Stimulated activated CD8-positive, alpha-beta memory T cell treated with anti-CD3 and anti-CD28 coated beads, Interleukin-4, amount 100 ng/mL, for 24 hours (primary cell): ENCODE results near the gene ALKBH3.

Source experiments
- DNase-seq: peaks from one replicate; pipeline ENCODE4 v3.0.0-alpha.2; 2020; ENCODE audit warnings: low read depth

The ALKBH3 gene

GRCh38 chr11:43922744-43923405 is 42.2 kb downstream of the ALKBH3 start:
- no peak for DNase-seq

GRCh38 chr11:43923406-43924111 is 42.9 kb downstream of the ALKBH3 start:
- DNase-seq = no peak

- DNase-seq = no peak
Measured at GRCh38 chr11:43924112-43924855, 43.7 kb downstream of the ALKBH3 start.

GRCh38 chr11:43925063-43925931 is 44.7 kb downstream of the ALKBH3 start:
- DNase-seq = no peak

- DNase-seq = no peak
Measured at GRCh38 chr11:43925932-43926505, 45.4 kb downstream of the ALKBH3 start.

- no peak for DNase-seq
Measured at GRCh38 chr11:43927070-43927469, 46.4 kb downstream of the ALKBH3 start.

GRCh38 chr11:43927925-43928707 is 47.5 kb downstream of the ALKBH3 start:
- no peak for DNase-seq

GRCh38 chr11:43928721-43929120 is 48.1 kb downstream of the ALKBH3 start:
- no peak for DNase-seq

GRCh38 chr11:43930868-43931716 is 50.5 kb downstream of the ALKBH3 start:
- DNase-seq = no peak

GRCh38 chr11:43931717-43932039 is 51.0 kb downstream of the ALKBH3 start:
- no peak for DNase-seq

GRCh38 chr11:43933226-43933607 is 52.6 kb downstream of the ALKBH3 start:
- no peak for DNase-seq

GRCh38 chr11:43933608-43934551 is 53.2 kb downstream of the ALKBH3 start:
- no peak for DNase-seq

GRCh38 chr11:43934601-43935423 is 54.2 kb downstream of the ALKBH3 start:
- no peak for DNase-seq

- DNase-seq = no peak
Measured at GRCh38 chr11:43935424-43935979, 54.9 kb downstream of the ALKBH3 start.

- DNase-seq = no peak
Measured at GRCh38 chr11:43936076-43936475, 55.4 kb downstream of the ALKBH3 start.

GRCh38 chr11:43937434-43938411 is 57.1 kb downstream of the ALKBH3 start:
- no peak for DNase-seq
